ENCODE results near the gene ZC4H2. TPM values are rescaled to one million over a fixed set of nuclear protein-coding genes. Genes with fewer than 3 reads are reported as not detected.

ZC4H2 gene
- total RNA-seq, 1 donor from 2014 or later: 39.9 TPM

- H3K4me3 ChIP-seq: no peak overlapping the region
- TF ChIP-seq CTCF (IDR thresholded peaks at IDR 0.05): no peak
- intact Hi-C loops (cut with DNase I): no loop called here
Measured at GRCh38 chrX:64994131-64994798, 18.0 kb upstream of the ZC4H2 start.

GRCh38 chrX:64977830-64978229 is 1.6 kb upstream of the ZC4H2 start:
- H3K9me3 ChIP-seq: no peaks in the 10 kb centered on the region
- no peaks in the 10 kb centered on the region for H3K36me3 ChIP-seq
- H3K27ac ChIP-seq: no peak overlapping the region
- intact Hi-C loops (cut with DNase I): no loop called here
- no peak for DNase-seq (ENCODE audit: low spot score in 2 of 2)
- peaks cover 0 to 2% of the 10 kb centered on the region in 2 donors for H3K4me1 ChIP-seq
- H3K27me3 ChIP-seq: no peaks in the 10 kb centered on the region
- no peak for TF ChIP-seq CTCF (IDR thresholded peaks at IDR 0.05)
- H3K4me3 ChIP-seq: no peak overlapping the region

More at GRCh38 chrX:64994131-64994798, 18.0 kb upstream of the ZC4H2 start:
- H3K27ac ChIP-seq: no peak overlapping the region
- no peaks in the 10 kb centered on the region for H3K4me1 ChIP-seq
- H3K9me3 ChIP-seq: peaks cover 8 to 17% of the 10 kb centered on the region in 2 donors
- no peak for DNase-seq (ENCODE audit: low spot score in 2 of 2)
- no peaks in the 10 kb centered on the region for H3K27me3 ChIP-seq
- no peaks in the 10 kb centered on the region for H3K36me3 ChIP-seq

GRCh38 chrX:64977051-64977450 is 801 bp upstream of the ZC4H2 start:
- no peaks in the 10 kb centered on the region for H3K36me3 ChIP-seq
- intact Hi-C loops (cut with DNase I): no loop called here
- no peaks in the 10 kb centered on the region for H3K27me3 ChIP-seq
- H3K27ac ChIP-seq: no peak overlapping the region
- DNase-seq (ENCODE audit: low spot score in 2 of 2): no peak
- TF ChIP-seq CTCF (IDR thresholded peaks at IDR 0.05): no peak
- H3K9me3 ChIP-seq: no peaks in the 10 kb centered on the region
- H3K4me1 ChIP-seq: peaks cover 0 to 2% of the 10 kb centered on the region in 2 donors
- peak overlapping the region in 1 of 2 donors; percentile 73 for H3K4me3 ChIP-seq

- intact Hi-C loops (cut with DNase I): no loop called here
- H3K27ac ChIP-seq: no peak overlapping the region
- H3K4me3 ChIP-seq: peak overlapping the region; percentile 46 to 73
- DNase-seq (ENCODE audit: low spot score in 2 of 2): no peak
- H3K4me1 ChIP-seq: peaks cover 0 to 2% of the 10 kb centered on the region in 2 donors
- H3K36me3 ChIP-seq: no peaks in the 10 kb centered on the region
- no peaks in the 10 kb centered on the region for H3K9me3 ChIP-seq
- no peak for TF ChIP-seq CTCF (IDR thresholded peaks at IDR 0.05)
- H3K27me3 ChIP-seq: no peaks in the 10 kb centered on the region
Measured at GRCh38 chrX:64976673-64977040, 407 bp upstream of the ZC4H2 start.

GRCh38 chrX:64975491-64975890 is 759 bp downstream of the ZC4H2 start:
- intact Hi-C loops (cut with DNase I): no loop called here
- peak overlapping the region in 1 of 2 donors; percentile 20 for H3K27ac ChIP-seq
- H3K4me3 ChIP-seq: peak overlapping the region; percentile 46 to 73
- TF ChIP-seq CTCF (IDR thresholded peaks at IDR 0.05): no peak
- no peaks in the 10 kb centered on the region for H3K9me3 ChIP-seq
- peaks cover 0 to 2% of the 10 kb centered on the region in 2 donors for H3K4me1 ChIP-seq
- no peaks in the 10 kb centered on the region for H3K36me3 ChIP-seq
- no peak for DNase-seq (ENCODE audit: low spot score in 2 of 2)
- no peaks in the 10 kb centered on the region for H3K27me3 ChIP-seq
